PC-9 (cell line): Measurements from ENCODE around the gene MEGF8. TPM values are rescaled to one million over a fixed set of nuclear protein-coding genes. Genes with fewer than 3 reads are reported as not detected.

Experiments
- BruUV-seq: library from RNA; stranded (reverse); fragments of 400-500 nt; replicated peaks from 2 replicates; lab custom pipeline; 2021; lab: Mats Ljungman, UMichigan
- CTCF ChIA-PET: fragments of 300-600 bp; sonication (Branson Sonifier 250); formaldehyde crosslinking; loops from one replicate; lab custom pipeline; 2022; ENCODE audit warnings: antibody characterized with exemption; lab: Charles Lee
- POLR2A ChIA-PET: fragments of 300-600 bp; sonication (Branson Sonifier 250); formaldehyde crosslinking; loops from one replicate; lab custom pipeline; 2022; ENCODE audit warnings: antibody characterized with exemption; ENCODE audit not compliant: unreplicated experiment; lab: Charles Lee
- DNase-seq, 2 experiments: peaks; one replicate each; pipeline versions ENCODE4 v3.0.0 to v3.0.0-alpha.2; 2015 to 2022; ENCODE audit warnings: mixed read lengths in 1 of 2
- H2AFZ ChIP-seq: fragments of 200-600 bp; sonication (generic); 2 replicates; pipeline ENCODE4 v1.8.1; 2017; ENCODE audit warnings: antibody characterized with exemption
- H3F3A ChIP-seq: fragments of 200-600 bp; sonication (generic); 2 replicates; pipeline ENCODE4 v1.8.1; 2017; ENCODE audit warnings: antibody characterized with exemption, mild to moderate bottlenecking, low read depth; ENCODE audit not compliant: insufficient read depth
- H3K27ac ChIP-seq: fragments of 200-600 bp; sonication (generic); 2 replicates; pipeline ENCODE4 v1.6.1; 2016; ENCODE audit warnings: mixed run types
- H3K27me3 ChIP-seq: fragments of 200-600 bp; sonication (generic); 2 replicates; pipeline ENCODE4 v1.6.1; 2016; ENCODE audit warnings: low read depth, mixed run types; ENCODE audit not compliant: insufficient read depth
- H3K36me3 ChIP-seq: fragments of 200-600 bp; sonication (generic); 2 replicates; pipeline ENCODE4 v1.6.1; 2016; ENCODE audit warnings: low read depth, mixed run types
- H3K4me1 ChIP-seq: fragments of 200-600 bp; sonication (generic); replicated peaks from 2 replicates; pipeline ENCODE4 v1.6.1; 2016; ENCODE audit warnings: mixed run types; ENCODE audit not compliant: insufficient read depth
- H3K4me2 ChIP-seq: fragments of 200-600 bp; sonication (generic); 2 replicates; pipeline ENCODE4 v1.6.1; 2017; ENCODE audit warnings: mixed run types
- H3K4me3 ChIP-seq: fragments of 200-600 bp; sonication (generic); 2 replicates; pipeline ENCODE4 v1.6.1; 2016; ENCODE audit warnings: mixed run types
- H3K79me2 ChIP-seq: fragments of 200-600 bp; sonication (generic); 2 replicates; pipeline ENCODE4 v1.6.1; 2017; ENCODE audit warnings: low read depth, mixed run types
- H3K9me2 ChIP-seq: fragments of 200-600 bp; sonication (generic); 2 replicates; pipeline ENCODE4 v1.8.1; 2017; ENCODE audit warnings: mild to moderate bottlenecking; ENCODE audit not compliant: insufficient read depth
- H3K9me3 ChIP-seq: fragments of 200-600 bp; sonication (generic); 2 replicates; pipeline ENCODE4 v1.8.1; 2016; ENCODE audit warnings: low read depth; ENCODE audit not compliant: insufficient read depth
- H4K20me1 ChIP-seq: fragments of 200-600 bp; sonication (generic); 2 replicates; pipeline ENCODE4 v1.8.1; 2017; ENCODE audit not compliant: insufficient read depth
- EZH2 ChIP-seq: fragments of 200-600 bp; sonication (generic); IDR thresholded peaks from 2 replicates; pipeline ENCODE4 v1.8.0; 2017; ENCODE audit warnings: antibody characterized with exemption, low read depth
- intact Hi-C: fragments of 100-400 bp; cut with micrococcal nuclease; formaldehyde crosslinking; loops from one replicate; pipeline ENCODE4 v1.10.0; 2022; ENCODE audit not compliant: unreplicated experiment
- total RNA-seq: library from RNA; stranded (reverse); gene quantifications from 2 replicates; pipeline ENCODE4 v1.2.3, GENCODE V29; 2021
- TF ChIP-seq, protein P1 (sequence below): fragments of 200-600 bp; sonication (generic); conservative IDR thresholded peaks from 2 replicates; pipeline ENCODE4 v1.6.1; 2017; ENCODE audit warnings: mixed run types, antibody characterized with exemption, mild to moderate bottlenecking, moderate library complexity

MEGF8 gene
- total RNA-seq, 1 experiment from 2014 or later, result 40.6 TPM

DNA sequence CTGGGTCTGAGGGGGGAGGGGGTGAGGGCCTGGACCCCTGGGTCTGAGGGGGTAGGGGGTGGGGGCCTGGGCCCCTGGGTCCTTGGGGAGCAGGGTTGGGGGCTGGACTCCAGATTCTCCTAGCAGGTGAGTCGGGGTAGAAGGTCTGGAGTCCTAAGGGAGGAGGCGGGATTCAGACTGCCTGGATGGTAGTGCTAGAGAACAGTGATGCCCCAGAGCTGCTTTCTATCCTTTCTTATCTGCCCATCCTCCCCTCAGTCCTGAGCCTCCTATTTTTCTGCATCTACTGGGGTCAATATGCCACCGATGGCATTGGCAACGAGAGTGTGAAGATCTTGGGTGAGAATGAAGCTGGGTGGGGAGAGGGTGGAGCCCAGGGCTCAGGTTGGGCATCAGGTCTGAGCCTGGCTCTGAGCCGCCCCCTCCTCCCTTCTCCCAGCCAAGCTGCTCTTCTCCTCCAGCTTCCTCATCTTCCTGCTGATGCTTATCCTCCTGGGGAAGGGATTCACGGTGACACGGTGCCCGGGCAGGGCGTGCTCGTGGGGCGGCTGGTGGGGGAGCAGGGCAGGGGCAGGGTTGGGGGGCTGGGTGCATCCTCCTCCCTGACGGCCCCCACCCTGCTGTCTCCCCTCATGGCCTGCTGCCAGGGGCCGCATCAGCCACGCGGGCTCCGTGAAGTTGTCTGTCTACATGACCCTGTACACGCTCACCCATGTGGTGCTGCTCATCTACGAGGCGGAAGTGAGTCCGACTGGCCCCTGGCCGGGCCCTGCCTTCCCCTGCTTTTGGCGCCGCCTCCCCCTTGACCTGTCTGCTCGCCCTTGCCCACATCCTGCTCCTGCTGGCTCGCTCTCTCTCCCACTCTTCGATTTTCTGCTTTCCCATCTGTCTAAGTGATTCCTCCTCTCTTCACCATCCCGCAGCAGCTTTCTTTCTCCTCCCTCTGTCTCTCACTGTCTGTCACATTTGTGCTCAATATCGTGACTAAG lies 8.9 kb upstream of the MEGF8 start:
- Histone ChIP-seq H3K36me3 (no peaks in the 10 kb centered on the region), H3K27ac (no peak overlapping the region), H3K9me3 (no peaks in the 10 kb centered on the region), H3K79me2 (no peaks in the 10 kb centered on the region), H4K20me1 (no peaks in the 10 kb centered on the region), H3K4me3 (no peak overlapping the region; the same call in 1 of the 2 replicates), H3K9me2 (no peaks in the 10 kb centered on the region), H3F3A (no peaks in the 10 kb centered on the region), H3K4me2 (peak overlapping the region; percentile 57), H3K27me3 (peaks cover 28% of the 10 kb centered on the region; the same call in 1 of the 2 replicates), H2AFZ (peak overlapping the region; percentile 45; the same call in 1 of the 2 replicates), H3K4me1 (0 out of 2 replicates have a peak, but pooled peaks cover 4% of the 10 kb centered on the region)
- no TSS peak for BruUV-seq
- intact Hi-C loops, result no loop called here
- DNase-seq, result peak in 1 of 2 experiments; percentile 59
- ChIA-PET CTCF (no interaction called here), POLR2A (interaction anchor here (0.6 kb wide), 1 partner anchor 169 kb away, joined by 3 read pairs; no protein-coding TSS in a partner anchor)
- TF ChIP-seq EZH2, result no peak
- TF ChIP-seq, protein P1, sequence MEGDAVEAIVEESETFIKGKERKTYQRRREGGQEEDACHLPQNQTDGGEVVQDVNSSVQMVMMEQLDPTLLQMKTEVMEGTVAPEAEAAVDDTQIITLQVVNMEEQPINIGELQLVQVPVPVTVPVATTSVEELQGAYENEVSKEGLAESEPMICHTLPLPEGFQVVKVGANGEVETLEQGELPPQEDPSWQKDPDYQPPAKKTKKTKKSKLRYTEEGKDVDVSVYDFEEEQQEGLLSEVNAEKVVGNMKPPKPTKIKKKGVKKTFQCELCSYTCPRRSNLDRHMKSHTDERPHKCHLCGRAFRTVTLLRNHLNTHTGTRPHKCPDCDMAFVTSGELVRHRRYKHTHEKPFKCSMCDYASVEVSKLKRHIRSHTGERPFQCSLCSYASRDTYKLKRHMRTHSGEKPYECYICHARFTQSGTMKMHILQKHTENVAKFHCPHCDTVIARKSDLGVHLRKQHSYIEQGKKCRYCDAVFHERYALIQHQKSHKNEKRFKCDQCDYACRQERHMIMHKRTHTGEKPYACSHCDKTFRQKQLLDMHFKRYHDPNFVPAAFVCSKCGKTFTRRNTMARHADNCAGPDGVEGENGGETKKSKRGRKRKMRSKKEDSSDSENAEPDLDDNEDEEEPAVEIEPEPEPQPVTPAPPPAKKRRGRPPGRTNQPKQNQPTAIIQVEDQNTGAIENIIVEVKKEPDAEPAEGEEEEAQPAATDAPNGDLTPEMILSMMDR, result no peak

DNA sequence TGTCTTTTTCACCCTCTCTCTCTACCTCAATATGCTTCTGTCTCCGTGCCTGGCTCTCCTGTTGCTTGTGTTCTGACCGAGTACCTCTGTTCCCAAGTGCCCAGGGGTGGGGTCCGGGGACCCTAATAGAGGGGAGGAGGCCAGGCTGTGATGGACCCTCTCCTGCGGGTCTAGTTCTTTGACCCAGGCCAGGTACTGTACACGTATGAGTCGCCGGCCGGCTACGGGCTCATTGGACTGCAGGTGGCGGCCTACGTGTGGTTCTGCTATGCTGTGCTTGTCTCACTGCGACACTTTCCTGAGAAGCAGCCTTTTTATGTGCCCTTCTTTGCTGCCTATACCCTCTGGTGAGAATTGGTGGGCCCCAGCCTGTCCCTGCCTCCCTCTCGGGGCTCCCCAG lies 7.9 kb upstream of the MEGF8 start:
- Histone ChIP-seq H3K27me3 (peaks cover 23% of the 10 kb centered on the region; the same call in 1 of the 2 replicates), H3F3A (no peaks in the 10 kb centered on the region), H3K4me3 (no peak overlapping the region), H4K20me1 (no peaks in the 10 kb centered on the region), H2AFZ (no peak overlapping the region), H3K36me3 (no peaks in the 10 kb centered on the region), H3K79me2 (no peaks in the 10 kb centered on the region), H3K4me1 (0 out of 2 replicates have a peak, but pooled peaks cover 4% of the 10 kb centered on the region), H3K9me2 (no peaks in the 10 kb centered on the region), H3K27ac (no peak overlapping the region), H3K9me3 (no peaks in the 10 kb centered on the region), H3K4me2 (no peak overlapping the region)
- ChIA-PET CTCF (no interaction called here), POLR2A (interaction anchor here (0.6 kb wide), 1 partner anchor 168 kb away, joined by 3 read pairs; no protein-coding TSS in a partner anchor)
- intact Hi-C loops, result no loop called here
- TF ChIP-seq, protein P1, result no peak
- no peak for TF ChIP-seq EZH2
- BruUV-seq, result no TSS peak
- DNase-seq, result no peak

DNA sequence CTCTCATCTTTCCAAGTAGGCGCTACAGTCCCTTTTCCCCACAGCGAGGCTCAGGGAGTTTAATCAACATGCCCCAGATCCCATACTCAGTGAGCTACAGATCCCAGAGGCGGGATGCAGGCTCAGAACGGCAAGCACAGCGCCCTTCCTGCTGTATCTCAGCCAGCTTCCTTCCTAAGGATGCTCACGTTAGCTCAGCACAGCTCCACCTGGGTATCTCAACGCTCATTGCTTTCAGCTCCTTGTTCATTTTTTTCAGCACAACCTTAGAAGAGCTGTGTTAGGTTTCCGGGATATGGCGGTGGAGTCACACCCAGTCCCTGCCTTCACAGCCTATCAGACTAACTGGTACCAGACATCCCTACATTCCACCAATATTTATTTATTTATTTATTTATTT lies 3.1 kb upstream of the MEGF8 start:
- no TSS peak for BruUV-seq
- H3F3A ChIP-seq, result 0 out of 2 replicates have a peak, but pooled peaks cover 6% of the 10 kb centered on the region
- no peak for DNase-seq
- no peaks in the 10 kb centered on the region for H3K9me2 ChIP-seq
- no peak overlapping the region for H3K27ac ChIP-seq
- intact Hi-C loops, result no loop called here
- no peaks in the 10 kb centered on the region for H3K36me3 ChIP-seq
- no peak overlapping the region for H2AFZ ChIP-seq
- no peak overlapping the region for H3K4me2 ChIP-seq
- ChIA-PET CTCF (interaction anchor here (0.5 to 0.7 kb wide), 3 partner anchors 11 to 146 kb away, joined by 3 to 8 read pairs (median 4); no protein-coding TSS in a partner anchor), POLR2A (no interaction called here)
- peaks cover 17% of the 10 kb centered on the region for H3K79me2 ChIP-seq
- no peak overlapping the region for H3K4me3 ChIP-seq
- H4K20me1 ChIP-seq, result no peaks in the 10 kb centered on the region
- H3K9me3 ChIP-seq, result no peaks in the 10 kb centered on the region
- H3K27me3 ChIP-seq, result no peaks in the 10 kb centered on the region
- peaks cover 14% of the 10 kb centered on the region for H3K4me1 ChIP-seq
- TF ChIP-seq, protein P1, result no peak
- no peak for TF ChIP-seq EZH2
